COLO668 (cell line): ENCODE measurements around the gene ANO1.

ENCODE experiments used
- DNase-seq: peaks from one replicate; lab custom pipeline; 2025; ENCODE audit not compliant: unreplicated experiment; lab: John Stamatoyannopoulos, UW

Gene ANO1

DNA sequence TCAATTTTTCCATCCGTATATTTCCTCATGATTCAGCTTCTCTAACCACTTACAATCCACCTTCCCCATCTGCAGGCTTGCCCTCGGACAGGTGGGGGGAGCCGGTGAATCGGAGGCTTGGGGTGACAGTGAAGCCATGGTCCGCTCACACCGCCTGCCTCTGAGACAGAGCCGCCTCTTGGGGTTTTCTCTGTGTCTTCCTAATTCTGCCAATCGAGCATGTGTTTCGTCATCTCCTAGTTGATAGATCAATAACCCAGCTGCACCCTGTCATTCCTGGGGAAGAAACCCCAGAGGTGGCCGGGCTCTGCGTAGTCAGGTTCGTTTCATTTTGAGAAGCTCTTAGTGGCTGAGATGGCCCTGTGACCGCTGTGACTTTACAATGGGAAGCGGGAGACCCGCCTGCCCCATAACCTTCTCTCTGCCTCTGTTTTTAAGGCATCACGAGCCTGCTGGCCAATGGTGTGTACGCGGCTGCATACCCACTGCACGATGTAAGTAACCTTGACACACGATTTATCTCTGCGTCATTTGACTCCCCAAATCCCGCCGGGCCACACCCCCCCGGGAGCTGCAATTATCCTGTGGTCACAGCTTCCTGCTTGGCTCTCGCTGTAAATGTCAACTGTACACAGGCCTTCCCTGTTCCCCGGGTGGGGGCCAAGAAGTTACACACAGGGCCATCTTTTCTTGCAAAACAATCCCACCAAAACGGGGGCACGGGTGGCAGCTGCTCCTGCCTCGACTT, 33.3 kb downstream of the ANO1 start:
- peak; percentile 35 for DNase-seq

DNA sequence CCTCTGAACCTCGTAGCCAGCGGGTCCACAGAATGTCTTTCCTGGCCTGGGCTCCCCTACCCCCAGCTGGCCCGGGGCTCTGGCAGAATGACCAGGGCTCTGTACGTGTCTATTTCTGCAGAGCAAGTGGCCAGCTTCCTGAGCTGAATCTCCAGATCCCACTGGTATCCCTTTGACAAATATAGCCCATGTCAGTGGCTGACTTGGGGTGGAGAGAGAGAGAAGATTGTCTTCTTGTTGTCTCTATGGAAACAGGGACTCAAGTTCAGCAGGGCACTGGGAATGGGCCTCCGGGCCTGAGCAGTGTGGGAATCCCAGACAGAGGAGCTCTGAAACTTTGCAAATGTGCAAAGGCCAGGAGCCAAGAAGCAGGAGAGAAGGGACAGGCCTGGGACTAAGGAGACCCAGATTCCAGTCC, 33.9 kb downstream of the ANO1 start:
- DNase-seq = no peak

DNA sequence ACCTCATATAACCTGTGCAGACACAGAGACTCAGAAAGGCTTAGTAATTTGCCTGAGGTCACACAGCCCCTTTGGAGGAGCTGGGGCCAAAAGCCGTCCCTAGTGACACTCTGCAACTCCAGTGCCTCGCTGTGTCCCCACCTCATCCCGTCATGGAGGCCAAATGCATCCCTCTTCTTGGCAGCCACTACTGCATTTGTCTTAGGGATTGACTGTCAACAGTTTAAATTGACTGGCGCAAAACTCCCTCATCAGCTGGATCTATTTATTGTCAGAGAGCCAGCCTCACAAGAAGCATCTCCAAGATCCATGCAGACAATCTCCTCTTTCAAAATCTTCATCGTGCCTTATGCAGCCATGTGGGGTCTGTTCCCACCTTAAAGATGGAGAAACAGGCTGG, 35.7 kb downstream of the ANO1 start:
- no peak for DNase-seq

DNA sequence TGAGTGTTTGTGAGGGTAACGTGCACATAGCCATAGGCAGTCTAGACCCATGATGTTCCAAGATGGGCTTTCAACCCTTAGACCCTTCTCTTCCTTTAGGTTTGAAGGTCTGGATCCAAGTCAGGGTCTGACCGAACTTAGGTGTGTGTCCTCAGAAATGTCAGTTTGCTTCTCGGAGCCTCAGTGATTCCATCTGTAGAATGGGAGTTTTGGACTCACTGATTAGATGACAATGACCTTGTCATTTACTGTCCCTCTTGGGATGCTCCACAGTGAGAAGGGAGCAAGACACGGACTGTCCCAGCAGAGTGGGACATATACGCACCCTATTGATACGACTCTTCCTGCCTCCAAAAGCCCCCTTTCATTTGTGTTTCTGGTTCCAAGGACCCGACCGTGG, 37.7 kb downstream of the ANO1 start:
- no peak for DNase-seq

DNA sequence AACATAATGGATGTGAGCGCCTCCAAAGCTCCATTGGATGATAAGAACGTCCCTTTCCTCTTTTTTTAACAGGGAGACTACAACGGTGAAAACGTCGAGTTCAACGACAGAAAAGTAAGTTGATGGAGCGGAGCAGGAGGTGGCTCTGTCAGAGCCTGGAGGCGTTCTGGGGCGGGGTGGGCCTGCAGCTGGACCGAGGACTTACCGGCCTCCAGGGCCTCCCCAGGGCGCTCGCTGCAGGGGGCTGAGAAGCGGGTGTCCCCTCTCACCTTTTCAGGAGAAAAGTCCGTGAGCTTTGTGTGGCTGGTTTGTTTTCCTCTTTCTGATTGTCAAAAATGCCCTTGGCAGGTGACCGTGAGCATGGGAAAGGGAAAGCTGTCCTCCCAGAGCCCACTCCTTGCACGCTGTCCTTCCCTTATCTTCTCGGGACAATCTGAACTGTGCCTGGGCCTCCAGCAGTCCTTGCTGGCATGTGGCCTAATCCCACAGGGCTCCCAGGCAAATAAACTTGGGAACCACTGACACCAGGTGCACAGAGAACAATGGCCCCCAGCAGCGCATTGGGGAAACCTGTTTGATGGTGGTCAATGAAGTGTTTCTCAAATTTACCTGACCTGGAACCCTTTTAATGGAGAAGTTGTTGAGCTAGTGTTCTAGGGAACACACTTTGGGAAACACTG, 38.4 kb downstream of the ANO1 start:
- DNase-seq = peak; percentile 7

DNA sequence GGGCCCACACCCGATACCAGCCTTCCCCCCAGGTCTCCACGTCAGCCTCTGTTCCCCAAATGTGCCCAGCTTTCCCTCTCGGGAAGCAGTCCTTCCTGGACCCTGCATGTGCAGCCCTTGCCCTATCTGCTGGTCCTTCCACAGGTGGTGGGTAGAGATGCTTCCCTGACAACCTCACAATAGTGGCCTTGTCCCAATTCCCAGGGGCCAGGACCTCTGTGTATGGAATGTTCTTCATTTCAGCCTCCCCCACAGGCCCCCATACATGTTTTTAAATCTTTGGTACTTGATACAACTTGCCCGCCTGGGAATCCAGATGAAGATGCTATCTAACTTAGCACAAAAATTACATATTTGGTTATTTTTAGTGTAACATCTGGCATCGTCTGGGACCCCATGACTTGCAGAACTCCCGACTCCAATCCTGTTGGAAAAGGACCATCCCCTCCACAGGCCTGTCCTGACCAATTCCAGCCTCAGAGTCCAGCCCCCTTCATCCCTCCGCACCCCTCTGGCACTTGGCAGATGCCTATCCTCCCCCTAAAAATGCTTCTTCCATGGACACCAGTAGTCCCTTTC, 39.5 kb downstream of the ANO1 start:
- DNase-seq = no peak

DNA sequence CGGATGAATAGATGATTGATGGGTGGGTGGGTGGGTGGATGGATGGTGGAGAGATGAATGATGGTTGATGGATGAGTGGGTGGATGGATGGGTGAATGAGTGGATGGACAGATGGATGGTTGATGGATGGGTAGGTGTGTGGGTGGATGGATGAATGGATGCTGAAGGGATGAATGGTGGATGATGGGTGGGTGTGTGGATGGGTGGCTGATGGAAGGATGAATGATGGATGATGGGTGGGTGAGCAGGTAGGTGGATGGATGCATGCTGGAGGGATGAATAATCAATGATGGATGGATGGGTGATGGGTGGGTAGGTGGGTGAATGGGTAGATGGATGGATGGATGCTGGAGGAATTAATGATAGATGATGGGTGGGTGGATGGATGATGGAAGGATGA, 40.5 kb downstream of the ANO1 start:
- DNase-seq = no peak

DNA sequence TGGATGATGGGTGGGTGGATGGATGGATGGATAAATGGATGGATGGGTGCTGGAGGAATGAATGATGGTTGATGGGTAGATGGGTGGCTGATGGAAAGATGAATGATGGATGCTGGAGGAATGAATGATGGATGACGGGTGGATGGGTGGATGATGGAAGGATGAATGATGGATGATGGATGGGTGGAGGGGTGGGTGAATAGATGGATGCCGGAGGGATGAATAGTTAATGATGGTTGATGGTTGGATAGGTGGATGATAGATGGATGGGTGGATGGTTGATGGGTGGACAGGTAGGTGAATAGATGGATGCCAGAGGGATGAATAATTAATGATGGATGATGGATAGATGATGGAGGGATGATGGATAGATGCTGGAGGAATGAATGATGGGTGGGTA, 41.4 kb downstream of the ANO1 start:
- no peak for DNase-seq

DNA sequence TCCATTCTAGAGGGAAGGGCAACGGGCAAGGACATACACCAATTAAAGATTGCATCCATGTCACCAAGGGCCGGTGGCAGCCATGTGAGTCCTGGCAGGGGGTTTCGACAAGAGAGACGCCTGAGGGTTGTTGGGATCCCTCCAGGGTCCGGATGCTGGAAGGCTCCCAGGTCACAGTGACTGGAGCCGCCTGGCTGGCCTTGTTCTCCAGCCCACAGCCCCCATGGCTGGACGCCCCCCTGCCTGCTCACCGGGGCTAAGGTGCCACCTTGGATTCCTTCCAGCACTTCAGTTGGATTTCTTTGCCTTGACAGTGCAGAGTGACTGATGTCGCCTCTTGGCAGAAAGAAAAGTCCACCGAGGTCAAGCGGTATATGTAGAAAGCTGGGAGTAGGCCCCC, 42.6 kb downstream of the ANO1 start:
- no peak for DNase-seq

DNA sequence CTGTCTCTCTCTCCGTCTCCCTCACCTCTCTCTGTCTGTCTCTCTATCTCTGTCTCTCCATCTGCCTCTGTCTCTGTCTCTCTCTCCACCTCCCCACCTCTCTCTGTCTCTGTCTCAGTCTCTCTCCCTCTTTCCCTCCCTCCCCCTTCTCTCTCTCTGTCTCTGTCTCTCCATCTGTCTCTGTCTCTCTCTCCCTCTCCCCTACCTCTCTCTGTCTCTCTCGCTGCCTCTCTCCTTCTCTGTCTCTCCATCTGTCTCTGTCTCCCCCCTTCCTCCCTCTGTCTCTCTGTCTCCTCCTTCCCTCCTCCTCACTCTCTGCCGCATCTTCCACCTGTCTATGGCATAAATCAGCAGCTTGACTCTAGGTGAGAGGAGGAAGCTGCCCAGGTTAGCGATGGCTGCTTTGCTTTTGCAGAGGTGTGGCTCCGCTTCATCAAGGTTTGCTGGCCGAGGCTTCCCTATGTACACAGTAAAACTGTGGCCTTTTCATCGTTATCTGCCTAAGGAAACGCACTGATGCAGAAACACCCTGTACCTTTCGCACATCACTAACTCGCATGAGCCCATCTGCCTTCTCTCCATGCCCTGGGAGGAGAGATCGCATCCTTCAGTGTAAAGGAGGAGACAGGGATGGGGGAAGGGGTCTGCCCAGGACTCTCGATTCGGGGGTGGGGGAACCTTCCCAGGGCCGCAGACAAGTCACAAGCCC, 44.5 kb downstream of the ANO1 start:
- DNase-seq = no peak

DNA sequence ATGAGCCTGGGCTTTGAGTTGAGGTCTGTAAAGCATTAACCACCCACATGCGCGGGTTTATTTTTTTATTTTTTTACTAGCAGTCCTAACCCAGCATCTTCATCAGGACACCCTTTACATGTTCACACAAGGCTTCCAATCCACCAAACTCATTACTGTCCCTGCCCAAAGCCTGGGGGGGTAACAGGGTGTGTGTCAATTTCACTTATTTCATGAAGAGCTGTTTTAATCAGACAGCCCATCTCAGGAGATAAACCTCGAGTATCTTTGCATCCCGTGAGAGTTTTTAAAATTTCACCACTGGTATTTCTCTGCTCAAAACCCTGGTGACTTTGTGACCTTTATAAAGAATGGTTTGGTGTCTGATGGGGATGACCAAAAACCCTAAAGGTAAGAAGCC, 45.6 kb downstream of the ANO1 start:
- DNase-seq = no peak

DNA sequence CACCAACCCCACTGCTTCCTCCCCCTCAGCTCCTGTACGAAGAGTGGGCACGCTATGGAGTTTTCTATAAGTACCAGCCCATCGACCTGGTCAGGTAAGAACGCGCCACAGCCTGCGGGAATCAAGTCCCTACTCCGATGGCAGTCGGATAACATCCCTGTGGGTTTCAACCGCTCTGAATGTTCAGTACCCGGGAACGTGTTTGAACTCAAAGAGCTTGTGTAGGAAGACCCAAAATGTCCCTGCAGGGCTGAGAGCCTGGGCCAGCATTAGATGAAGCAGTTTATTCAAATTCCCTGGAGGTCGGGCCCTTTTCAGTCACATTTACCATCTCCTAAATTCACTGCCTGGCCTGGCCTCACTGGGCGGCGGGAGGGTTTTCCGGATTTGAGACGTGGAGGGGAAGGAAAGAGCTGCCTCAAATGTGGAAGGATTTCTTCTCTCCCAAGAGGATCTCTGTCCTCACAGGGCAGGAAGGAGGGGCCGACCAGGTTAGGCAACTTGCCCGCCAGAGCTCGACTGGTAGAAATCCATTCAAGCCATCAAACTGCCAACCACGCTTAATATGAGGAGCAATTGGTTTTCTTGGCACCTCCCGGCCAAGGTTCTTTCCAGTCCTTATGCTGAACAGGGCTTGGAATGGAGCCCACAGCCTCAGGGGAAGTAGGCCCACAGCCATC, 46.3 kb downstream of the ANO1 start:
- no peak for DNase-seq

DNA sequence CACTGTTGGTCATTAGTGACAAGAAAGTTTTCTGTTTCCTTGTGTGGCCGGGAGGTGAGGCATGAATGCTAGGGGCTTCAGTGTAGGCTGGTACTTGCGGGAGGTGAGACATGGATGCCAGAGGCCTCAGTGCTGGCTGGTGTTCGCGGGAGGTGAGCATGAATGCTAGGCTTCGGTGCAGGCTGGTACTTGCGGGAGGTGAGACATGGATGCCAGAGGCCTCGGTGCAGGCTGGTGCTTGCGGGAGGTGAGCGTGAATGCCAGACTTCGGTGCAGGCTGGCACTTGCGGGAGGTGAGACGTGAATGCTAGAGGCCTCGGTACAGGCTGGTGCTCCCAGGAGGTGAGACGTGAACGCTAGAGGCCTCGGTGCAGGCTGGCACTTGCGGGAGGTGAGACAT, 48.4 kb downstream of the ANO1 start:
- no peak for DNase-seq

DNA sequence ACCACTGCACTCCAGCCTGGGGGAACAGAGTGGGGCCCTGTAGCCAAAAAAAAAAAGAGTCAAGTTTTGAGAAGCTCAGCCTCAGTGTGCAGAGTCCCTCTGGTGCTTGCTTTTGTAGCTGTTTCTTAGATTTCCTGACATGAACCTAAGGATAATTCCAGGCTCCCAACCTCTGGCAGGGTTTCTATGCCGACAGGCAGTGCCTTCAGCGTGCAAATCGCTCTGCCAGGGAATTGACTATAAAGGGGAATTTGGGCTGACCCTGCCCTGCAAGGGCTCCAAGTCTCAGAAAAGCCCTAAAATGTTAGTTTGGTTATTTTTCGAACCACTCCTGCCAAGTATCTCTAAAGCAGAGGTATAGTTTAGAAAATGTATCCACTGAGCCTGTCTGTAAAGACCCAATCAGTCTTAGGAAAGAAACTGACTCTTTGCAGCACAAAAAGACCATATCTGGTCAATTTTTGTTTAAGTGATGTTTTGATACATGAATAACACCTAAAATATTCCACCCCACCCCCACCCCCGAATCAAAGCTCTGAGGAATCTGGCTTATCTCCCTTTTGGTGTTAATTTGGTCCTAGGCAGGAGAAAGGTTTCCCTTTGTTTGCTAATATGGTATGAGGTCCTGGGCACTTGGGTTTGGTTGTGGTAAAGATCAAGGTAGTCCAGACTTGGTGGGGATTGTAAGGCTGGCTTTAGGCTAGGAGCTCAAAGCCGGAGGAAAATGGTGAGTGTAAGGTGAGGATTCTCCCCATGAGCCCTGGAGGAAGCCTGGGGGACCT, 49.7 kb downstream of the ANO1 start:
- DNase-seq = no peak

DNA sequence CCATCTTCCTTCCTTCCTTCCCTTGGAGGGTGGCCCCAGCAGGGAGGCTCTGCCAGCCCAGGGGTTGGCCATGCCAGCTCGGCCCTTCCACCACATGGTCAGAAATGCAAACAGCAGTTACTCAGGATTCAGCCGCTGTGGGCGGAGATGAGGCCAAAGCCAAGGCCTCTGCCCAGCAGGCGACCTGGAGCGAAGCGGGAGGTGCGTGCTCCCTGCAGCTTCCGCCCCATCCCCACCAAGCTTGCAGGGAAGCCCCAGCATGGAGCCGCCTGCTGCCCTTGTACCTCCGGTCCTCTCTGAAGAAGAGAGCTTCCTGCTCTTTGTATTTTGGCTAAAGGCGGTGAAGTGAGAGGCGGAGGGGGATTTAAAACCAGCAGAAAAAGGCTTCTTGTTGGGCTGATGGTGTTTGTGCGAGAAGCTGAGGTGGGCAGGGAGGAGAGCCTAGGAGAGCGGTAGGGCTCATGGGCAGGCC, 50.4 kb downstream of the ANO1 start:
- no peak for DNase-seq

DNA sequence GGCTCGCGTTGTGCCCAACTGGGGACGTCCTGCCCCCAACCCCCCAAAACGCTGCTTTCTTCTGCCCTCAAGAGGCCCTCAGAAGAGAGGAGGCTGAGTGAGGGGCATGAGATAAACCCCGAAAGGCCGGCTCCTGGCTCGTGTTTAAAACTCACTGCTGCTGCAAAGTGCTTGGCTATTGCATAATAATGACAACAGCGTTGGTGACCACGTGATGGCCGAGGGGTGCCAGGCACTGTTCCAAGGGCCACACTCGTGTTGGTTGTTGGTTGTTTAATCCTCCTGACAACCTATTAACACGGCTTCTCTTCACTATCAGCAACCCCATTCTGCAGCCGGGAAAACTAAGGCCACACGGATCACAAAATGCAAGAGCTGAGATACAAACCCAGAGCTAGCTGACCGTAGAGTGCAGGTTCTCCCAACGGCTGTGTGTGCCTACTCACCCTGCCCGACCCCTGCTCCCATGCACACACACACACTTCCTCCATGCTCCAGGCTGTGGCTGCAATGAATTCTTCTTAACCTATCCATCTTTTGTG, 51.0 kb downstream of the ANO1 start:
- DNase-seq = no peak

DNA sequence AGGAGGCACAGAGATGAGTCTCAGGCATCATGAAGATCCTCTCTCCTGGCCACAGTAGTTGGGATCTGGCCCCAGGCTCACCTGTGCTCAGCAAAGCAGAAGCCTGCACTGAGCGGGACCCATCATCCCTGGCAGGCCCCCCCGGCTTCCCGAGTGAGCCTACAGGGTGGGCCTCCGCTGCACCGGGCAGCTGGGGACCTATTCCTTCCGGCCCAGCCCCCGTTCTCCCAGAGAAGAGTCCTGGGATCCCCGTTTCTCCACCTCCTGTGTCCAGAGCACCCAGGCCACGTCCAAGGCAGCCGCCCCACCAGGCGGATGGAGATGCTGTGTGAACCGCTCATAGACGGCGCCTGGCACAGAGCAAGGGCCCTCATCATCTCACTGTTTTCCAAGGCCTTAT, 52.5 kb downstream of the ANO1 start:
- no peak for DNase-seq

DNA sequence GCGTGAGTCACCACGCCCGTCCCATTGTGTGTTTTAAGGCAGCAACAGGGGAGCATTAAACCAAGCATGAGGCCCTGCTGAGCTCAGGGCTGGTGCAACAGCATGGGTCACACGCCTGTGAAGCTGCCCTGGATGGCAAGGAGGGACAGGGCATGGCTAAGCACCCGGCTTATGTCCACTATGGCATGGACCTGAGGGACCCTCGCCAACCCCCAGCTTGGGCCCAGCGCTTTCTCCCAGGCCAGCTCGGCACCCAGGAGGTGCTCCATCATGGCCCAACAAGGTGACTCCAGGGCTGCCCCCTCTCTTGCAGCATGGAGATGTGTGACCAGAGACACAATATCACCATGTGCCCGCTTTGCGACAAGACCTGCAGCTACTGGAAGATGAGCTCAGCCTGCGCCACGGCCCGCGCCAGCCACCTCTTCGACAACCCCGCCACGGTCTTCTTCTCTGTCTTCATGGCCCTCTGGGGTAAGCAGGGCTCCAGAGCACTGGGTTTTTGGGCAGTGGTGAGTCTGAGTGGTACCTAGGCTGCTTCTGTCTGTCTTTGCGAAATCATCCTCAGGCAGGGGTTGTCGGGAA, 53.6 kb downstream of the ANO1 start:
- no peak for DNase-seq

DNA sequence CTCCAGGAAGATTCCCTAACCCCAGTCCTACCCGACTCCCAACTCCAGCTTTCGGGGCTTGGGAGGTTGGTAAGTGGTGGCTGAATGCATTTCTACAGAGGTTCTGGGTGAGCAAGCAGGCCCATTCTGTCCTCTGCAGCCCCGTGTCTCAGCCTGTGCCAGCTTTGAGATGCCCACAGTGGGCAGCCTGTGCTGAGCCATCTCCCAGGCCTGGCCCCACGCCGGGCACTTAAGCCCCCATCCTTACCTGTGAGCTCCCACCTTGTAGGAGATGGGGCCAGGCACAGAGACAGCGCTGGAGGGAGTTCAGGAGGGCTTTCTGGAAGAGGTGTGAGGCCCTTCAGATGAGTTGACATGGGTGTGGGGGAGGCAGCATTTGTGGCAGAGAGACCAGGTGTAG, 54.5 kb downstream of the ANO1 start:
- DNase-seq = no peak
